Right renal cortex interstitium (tissue), 3 donors: ENCODE data around the gene HEG1. TPM values are rescaled to one million over a fixed set of nuclear protein-coding genes. Genes with fewer than 3 reads are reported as not detected.

Experiments used
- DNase-seq, 3 donors: peaks; one replicate each; pipeline ENCODE4 v3.0.0-alpha.2; 2013; ENCODE audit warnings: low read depth in 3 of 3, low spot score in 2 of 3
- polyA plus RNA-seq, 3 donors: library from polyadenylated mRNA; unstranded; fragments of 120-200 nt; gene quantifications; one replicate each; pipeline ENCODE4 v1.2.1, GENCODE V29; 2013; ENCODE audit not compliant: insufficient read length in 3 of 3

The HEG1 gene
- polyA plus RNA-seq, 3 donors: 28.0 to 31.0 (median 29.3) TPM

- no peak for DNase-seq
Observed at GRCh38 chr3:124993466-124993865, 62.3 kb downstream of the HEG1 start.

GRCh38 chr3:124992041-124992440 lies 63.8 kb downstream of the HEG1 start:
- no peak for DNase-seq

GRCh38 chr3:124986192-124987143 lies 69.3 kb downstream of the HEG1 start:
- DNase-seq: no peak

GRCh38 chr3:124985349-124985748 lies 70.4 kb downstream of the HEG1 start:
- DNase-seq: no peak

GRCh38 chr3:124984754-124985153 lies 71.0 kb downstream of the HEG1 start:
- no peak for DNase-seq

GRCh38 chr3:124982855-124983254 lies 72.9 kb downstream of the HEG1 start:
- DNase-seq: no peak

- no peak for DNase-seq
Observed at GRCh38 chr3:124981472-124981871, 74.3 kb downstream of the HEG1 start.

GRCh38 chr3:124978627-124979026 lies 77.2 kb downstream of the HEG1 start:
- DNase-seq: no peak

- no peak for DNase-seq
Observed at GRCh38 chr3:124976383-124976782, 79.4 kb downstream of the HEG1 start.

GRCh38 chr3:124974691-124975090 lies 81.1 kb downstream of the HEG1 start:
- DNase-seq: no peak

- DNase-seq: no peak
Observed at GRCh38 chr3:124973290-124973689, 82.5 kb downstream of the HEG1 start.

GRCh38 chr3:124972457-124972856 lies 83.3 kb downstream of the HEG1 start:
- DNase-seq: no peak

- no peak for DNase-seq
Observed at GRCh38 chr3:124969963-124970722, 85.7 kb downstream of the HEG1 start.

- DNase-seq: no peak
Observed at GRCh38 chr3:124969190-124969589, 86.6 kb downstream of the HEG1 start.

- DNase-seq: no peak
Observed at GRCh38 chr3:124967964-124968363, 87.8 kb downstream of the HEG1 start.

- DNase-seq: no peak
Observed at GRCh38 chr3:124966521-124967445, 89.0 kb downstream of the HEG1 start.

GRCh38 chr3:124965413-124965812 lies 90.4 kb downstream of the HEG1 start:
- no peak for DNase-seq

GRCh38 chr3:124964387-124964786 lies 91.4 kb downstream of the HEG1 start:
- DNase-seq: no peak

GRCh38 chr3:124963755-124964154 lies 92.0 kb downstream of the HEG1 start:
- DNase-seq: no peak

- DNase-seq: no peak
Observed at GRCh38 chr3:124962403-124962940, 93.3 kb downstream of the HEG1 start.
